Lower leg skin (tissue), 3 donors: Measurements from ENCODE around the gene REM2.

Source experiments
- POLR2A ChIP-seq, 2 donors: fragments of 450-650 bp; IDR thresholded peaks; one replicate each; pipeline ENCODE4 v1.6.1; 2016 to 2017; ENCODE audit warnings: antibody characterized with exemption in 2 of 2, mild to moderate bottlenecking in 1 of 2, moderate library complexity in 1 of 2
- TF ChIP-seq, protein P1 (sequence below), 3 donors: fragments of 450-650 bp; IDR thresholded peaks; one replicate each; pipeline ENCODE4 v1.5.1; 2016; ENCODE audit warnings: antibody characterized with exemption in 3 of 3, mild to moderate bottlenecking in 3 of 3, moderate library complexity in 2 of 3

DNA sequence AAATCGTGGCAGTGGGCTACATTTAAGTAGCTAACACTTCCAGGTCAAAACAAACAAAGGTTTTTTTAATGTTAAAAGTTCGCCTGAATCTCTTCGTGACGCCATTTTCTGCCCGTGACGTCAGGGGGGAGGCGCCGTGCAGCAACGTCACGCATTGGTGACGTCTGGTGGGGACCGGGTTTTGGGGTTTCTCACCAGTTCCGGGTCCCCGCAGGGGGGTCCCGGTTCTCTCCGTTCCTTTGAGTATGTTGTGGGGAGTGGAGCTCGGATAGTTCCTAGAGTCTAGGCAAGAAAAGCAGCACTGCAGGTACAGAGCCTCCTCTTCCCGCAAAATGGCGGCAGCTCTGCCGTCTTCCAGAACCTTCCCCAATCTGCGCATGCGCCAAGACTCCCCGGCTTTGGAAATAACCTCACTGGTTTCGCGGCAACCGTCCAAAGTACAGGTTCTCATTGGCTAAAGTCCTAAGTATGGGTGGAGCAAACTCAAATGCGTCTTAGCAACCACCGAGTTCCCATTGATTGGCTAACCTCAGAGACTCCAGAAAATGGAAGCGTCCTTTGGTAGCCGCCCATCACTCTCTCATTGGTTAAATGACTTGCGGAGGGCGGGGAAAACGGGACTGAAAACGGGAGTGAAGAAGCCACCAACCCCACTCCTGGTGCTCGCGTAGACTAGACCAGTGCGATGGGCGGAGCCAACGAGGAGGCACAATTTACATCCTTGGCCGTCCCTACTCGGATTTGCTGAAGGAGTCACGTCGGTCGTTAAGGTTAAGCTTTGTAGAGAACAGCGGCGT, 36.0 kb downstream of the REM2 start, which contains the start of gene RBM23:
- TF ChIP-seq, protein P1, sequence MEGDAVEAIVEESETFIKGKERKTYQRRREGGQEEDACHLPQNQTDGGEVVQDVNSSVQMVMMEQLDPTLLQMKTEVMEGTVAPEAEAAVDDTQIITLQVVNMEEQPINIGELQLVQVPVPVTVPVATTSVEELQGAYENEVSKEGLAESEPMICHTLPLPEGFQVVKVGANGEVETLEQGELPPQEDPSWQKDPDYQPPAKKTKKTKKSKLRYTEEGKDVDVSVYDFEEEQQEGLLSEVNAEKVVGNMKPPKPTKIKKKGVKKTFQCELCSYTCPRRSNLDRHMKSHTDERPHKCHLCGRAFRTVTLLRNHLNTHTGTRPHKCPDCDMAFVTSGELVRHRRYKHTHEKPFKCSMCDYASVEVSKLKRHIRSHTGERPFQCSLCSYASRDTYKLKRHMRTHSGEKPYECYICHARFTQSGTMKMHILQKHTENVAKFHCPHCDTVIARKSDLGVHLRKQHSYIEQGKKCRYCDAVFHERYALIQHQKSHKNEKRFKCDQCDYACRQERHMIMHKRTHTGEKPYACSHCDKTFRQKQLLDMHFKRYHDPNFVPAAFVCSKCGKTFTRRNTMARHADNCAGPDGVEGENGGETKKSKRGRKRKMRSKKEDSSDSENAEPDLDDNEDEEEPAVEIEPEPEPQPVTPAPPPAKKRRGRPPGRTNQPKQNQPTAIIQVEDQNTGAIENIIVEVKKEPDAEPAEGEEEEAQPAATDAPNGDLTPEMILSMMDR (IDR thresholded peaks at IDR 0.05): no peak
- TF ChIP-seq POLR2A (IDR thresholded peaks at IDR 0.05): peak in 1 of 2 donors; percentile 60
